Measurements from ENCODE around the gene HECTD2. TPM values are rescaled to one million over a fixed set of nuclear protein-coding genes. Genes with fewer than 3 reads are reported as not detected.
"Not testable (repeated sequence)": the region's sequence is repeated elsewhere in the genome, so short reads cannot be mapped to it uniquely, and the experiment has no call there.

Gene HECTD2
- total RNA-seq, 1 experiment from 2014 or later = 2.0 TPM

DNA sequence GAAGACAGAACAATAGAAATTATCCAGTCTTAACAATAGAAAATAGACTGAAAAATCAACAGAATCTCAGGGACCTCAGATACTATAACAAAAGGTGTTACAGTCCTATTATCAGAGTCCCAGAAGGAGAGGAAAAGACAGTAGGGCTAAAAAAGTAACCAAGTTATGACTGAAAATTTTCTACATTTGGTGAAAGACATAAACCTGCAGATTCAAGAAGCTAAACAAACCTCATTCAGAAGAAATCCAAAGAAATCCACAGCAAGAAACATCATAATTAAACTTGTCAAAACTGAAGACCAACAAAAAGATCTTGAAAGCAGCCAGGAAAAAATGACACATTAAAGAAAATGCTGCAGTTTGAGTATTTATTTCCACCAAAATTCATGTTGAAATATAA, 41.9 kb downstream of the HECTD2 start:
- Mint-ChIP-seq H3K27ac (ENCODE audit: unreplicated experiment) (no peak overlapping the region), H3K4me1 (ENCODE audit: low read depth, unreplicated experiment) (no peaks in the 10 kb centered on the region), H3K27me3 (ENCODE audit: insufficient read depth, unreplicated experiment) (no peaks in the 10 kb centered on the region), H3K36me3 (ENCODE audit: insufficient read depth, unreplicated experiment) (no peaks in the 10 kb centered on the region), H3K9me3 (ENCODE audit: unreplicated experiment) (peaks cover 33% of the 10 kb centered on the region), H3K4me3 (ENCODE audit: unreplicated experiment) (no peak overlapping the region)
- Histone ChIP-seq H3K4me3 (ENCODE audit: low read depth, low read length) (no peak overlapping the region), H3K36me3 (ENCODE audit: control insufficient read depth, insufficient read depth, low read length) (no peaks in the 10 kb centered on the region), H3K27me3 (replicated peaks; ENCODE audit: control insufficient read depth, insufficient read depth, low read length) (no peaks in the 10 kb centered on the region), H3K9me3 (no peaks in the 10 kb centered on the region), H3K4me1 (no peaks in the 10 kb centered on the region)
- CTCF ChIA-PET = interaction anchor here (0.7 kb wide), 1 partner anchor 64 kb away, joined by 3 read pairs; no protein-coding TSS in a partner anchor
- POLR2A ChIA-PET = no interaction called here
- TF ChIP-seq, protein P1, sequence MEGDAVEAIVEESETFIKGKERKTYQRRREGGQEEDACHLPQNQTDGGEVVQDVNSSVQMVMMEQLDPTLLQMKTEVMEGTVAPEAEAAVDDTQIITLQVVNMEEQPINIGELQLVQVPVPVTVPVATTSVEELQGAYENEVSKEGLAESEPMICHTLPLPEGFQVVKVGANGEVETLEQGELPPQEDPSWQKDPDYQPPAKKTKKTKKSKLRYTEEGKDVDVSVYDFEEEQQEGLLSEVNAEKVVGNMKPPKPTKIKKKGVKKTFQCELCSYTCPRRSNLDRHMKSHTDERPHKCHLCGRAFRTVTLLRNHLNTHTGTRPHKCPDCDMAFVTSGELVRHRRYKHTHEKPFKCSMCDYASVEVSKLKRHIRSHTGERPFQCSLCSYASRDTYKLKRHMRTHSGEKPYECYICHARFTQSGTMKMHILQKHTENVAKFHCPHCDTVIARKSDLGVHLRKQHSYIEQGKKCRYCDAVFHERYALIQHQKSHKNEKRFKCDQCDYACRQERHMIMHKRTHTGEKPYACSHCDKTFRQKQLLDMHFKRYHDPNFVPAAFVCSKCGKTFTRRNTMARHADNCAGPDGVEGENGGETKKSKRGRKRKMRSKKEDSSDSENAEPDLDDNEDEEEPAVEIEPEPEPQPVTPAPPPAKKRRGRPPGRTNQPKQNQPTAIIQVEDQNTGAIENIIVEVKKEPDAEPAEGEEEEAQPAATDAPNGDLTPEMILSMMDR (IDR thresholded peaks at IDR 0.05; ENCODE audit: insufficient read depth in 1 of 2, low read depth in 1 of 2, low read length in 1 of 2, severe bottlenecking in 1 of 2, unreplicated experiment in 1 of 2) = no peak
- no peak for DNase-seq
- intact Hi-C loops (cut with micrococcal nuclease; ENCODE audit: unreplicated experiment) = no loop called here
- no TSS peak for BruUV-seq (replicated peaks)

DNA sequence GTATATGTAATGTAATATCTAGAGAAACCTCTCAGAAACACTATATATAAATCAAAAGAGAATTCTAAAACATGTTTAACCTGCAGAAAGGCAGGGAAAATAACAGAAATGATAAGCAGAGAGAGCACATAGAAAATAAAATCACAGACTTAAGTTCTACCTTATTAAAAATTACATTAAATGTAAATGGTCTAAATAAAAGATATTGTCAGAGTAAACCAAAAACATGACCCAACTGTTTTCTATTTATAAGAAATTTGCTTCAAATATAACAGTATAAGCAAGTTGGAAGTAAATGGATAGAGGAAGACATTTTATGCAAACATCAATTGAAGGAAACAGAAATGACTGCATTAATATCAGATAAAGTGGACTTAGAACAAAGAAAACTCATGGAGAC, 43.4 kb downstream of the HECTD2 start:
- H3K36me3 ChIP-seq (ENCODE audit: control insufficient read depth, insufficient read depth, low read length) = no peaks in the 10 kb centered on the region
- H3K4me1 ChIP-seq = no peaks in the 10 kb centered on the region
- Mint-ChIP-seq H3K4me3 (ENCODE audit: unreplicated experiment) (no peak overlapping the region), H3K9me3 (ENCODE audit: unreplicated experiment) (peaks cover 33% of the 10 kb centered on the region), H3K27ac (ENCODE audit: unreplicated experiment) (no peak overlapping the region), H3K27me3 (ENCODE audit: insufficient read depth, unreplicated experiment) (no peaks in the 10 kb centered on the region), H3K4me1 (ENCODE audit: low read depth, unreplicated experiment) (no peaks in the 10 kb centered on the region), H3K36me3 (ENCODE audit: insufficient read depth, unreplicated experiment) (no peaks in the 10 kb centered on the region)
- no peak overlapping the region for H3K4me3 ChIP-seq (ENCODE audit: low read depth, low read length)
- ChIA-PET CTCF (no interaction called here), POLR2A (no interaction called here)
- no TSS peak for BruUV-seq (replicated peaks)
- no peaks in the 10 kb centered on the region for H3K9me3 ChIP-seq
- H3K27me3 ChIP-seq (replicated peaks; ENCODE audit: control insufficient read depth, insufficient read depth, low read length) = no peaks in the 10 kb centered on the region
- no peak for DNase-seq
- intact Hi-C loops (cut with micrococcal nuclease; ENCODE audit: unreplicated experiment) = no loop called here
- TF ChIP-seq, protein P1 (IDR thresholded peaks at IDR 0.05; ENCODE audit: insufficient read depth in 1 of 2, low read depth in 1 of 2, low read length in 1 of 2, severe bottlenecking in 1 of 2, unreplicated experiment in 1 of 2) = no peak

DNA sequence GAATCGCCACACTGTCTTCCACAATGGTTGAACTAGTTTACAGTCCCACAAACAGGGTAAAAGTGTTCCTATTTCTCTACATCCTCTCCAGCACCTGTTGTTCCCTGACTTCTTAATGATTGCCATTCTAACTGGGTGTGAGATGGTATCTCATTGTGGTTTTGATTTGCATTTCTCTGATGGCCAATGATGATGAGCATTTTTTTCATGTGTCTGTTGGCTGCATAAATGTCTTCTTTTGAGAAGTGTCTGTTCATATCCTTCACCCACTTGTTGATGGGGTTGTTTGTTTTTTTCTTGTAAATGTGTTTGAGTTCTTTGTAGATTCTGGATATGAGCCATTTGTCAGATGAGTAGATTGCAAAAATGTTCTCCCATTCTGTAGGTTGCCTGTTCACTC, 45.0 kb downstream of the HECTD2 start:
- H3K36me3 Mint-ChIP-seq (ENCODE audit: insufficient read depth, unreplicated experiment); H3K9me3 ChIP-seq; H3K27ac Mint-ChIP-seq (ENCODE audit: unreplicated experiment); H3K27me3 Mint-ChIP-seq (ENCODE audit: insufficient read depth, unreplicated experiment); POLR2A ChIA-PET; intact Hi-C loops (cut with micrococcal nuclease; ENCODE audit: unreplicated experiment); H3K4me1 ChIP-seq; H3K27me3 ChIP-seq (replicated peaks; ENCODE audit: control insufficient read depth, insufficient read depth, low read length); H3K4me3 Mint-ChIP-seq (ENCODE audit: unreplicated experiment); H3K4me1 Mint-ChIP-seq (ENCODE audit: low read depth, unreplicated experiment); DNase-seq; CTCF ChIA-PET; H3K4me3 ChIP-seq (ENCODE audit: low read depth, low read length); H3K36me3 ChIP-seq (ENCODE audit: control insufficient read depth, insufficient read depth, low read length); BruUV-seq (replicated peaks): not testable (repeated sequence)
- H3K9me3 Mint-ChIP-seq (ENCODE audit: unreplicated experiment) = peaks cover 25% of the 10 kb centered on the region

DNA sequence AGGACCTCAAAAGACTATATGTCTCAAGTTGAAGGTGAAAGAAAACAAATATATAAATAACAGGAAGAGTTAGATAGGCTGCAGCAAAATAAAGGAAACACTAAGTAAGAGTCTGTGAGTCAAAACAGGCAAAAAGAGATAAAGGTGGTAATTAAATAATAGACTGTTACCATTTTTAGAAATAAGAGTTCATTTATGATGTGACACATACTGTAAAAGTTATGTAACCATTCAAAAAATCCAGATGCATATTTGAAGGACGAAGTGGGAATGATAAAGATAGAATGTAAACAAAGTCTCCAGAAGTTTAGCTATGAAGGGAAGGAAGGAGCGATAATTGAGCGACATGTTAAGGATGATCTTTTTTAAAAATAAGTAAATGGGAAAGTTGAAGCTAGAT, 50.5 kb downstream of the HECTD2 start:
- Histone ChIP-seq H3K4me3 (ENCODE audit: low read depth, low read length) (no peak overlapping the region), H3K4me1 (no peaks in the 10 kb centered on the region), H3K27me3 (replicated peaks; ENCODE audit: control insufficient read depth, insufficient read depth, low read length) (no peaks in the 10 kb centered on the region), H3K36me3 (ENCODE audit: control insufficient read depth, insufficient read depth, low read length) (no peaks in the 10 kb centered on the region), H3K9me3 (no peaks in the 10 kb centered on the region)
- no peaks in the 10 kb centered on the region for H3K9me3 Mint-ChIP-seq (ENCODE audit: unreplicated experiment)
- BruUV-seq (replicated peaks) = no TSS peak
- no peak overlapping the region for H3K27ac Mint-ChIP-seq (ENCODE audit: unreplicated experiment)
- H3K4me1 Mint-ChIP-seq (ENCODE audit: low read depth, unreplicated experiment) = no peaks in the 10 kb centered on the region
- DNase-seq = no peak
- H3K27me3 Mint-ChIP-seq (ENCODE audit: insufficient read depth, unreplicated experiment) = no peaks in the 10 kb centered on the region
- intact Hi-C loops (cut with micrococcal nuclease; ENCODE audit: unreplicated experiment) = no loop called here
- H3K36me3 Mint-ChIP-seq (ENCODE audit: insufficient read depth, unreplicated experiment) = no peaks in the 10 kb centered on the region
- POLR2A ChIA-PET = no interaction called here
- TF ChIP-seq, protein P1 (IDR thresholded peaks at IDR 0.05; ENCODE audit: insufficient read depth in 1 of 2, low read depth in 1 of 2, low read length in 1 of 2, severe bottlenecking in 1 of 2, unreplicated experiment in 1 of 2) = no peak
- CTCF ChIA-PET = no interaction called here
- no peak overlapping the region for H3K4me3 Mint-ChIP-seq (ENCODE audit: unreplicated experiment)

Measured in Caco-2 (cell line).